ENCODE results near the gene MAPKAPK2.
A peak's percentile ranks its signal among the peaks of the same experiment; 100 is the strongest.

Gene MAPKAPK2

DNA sequence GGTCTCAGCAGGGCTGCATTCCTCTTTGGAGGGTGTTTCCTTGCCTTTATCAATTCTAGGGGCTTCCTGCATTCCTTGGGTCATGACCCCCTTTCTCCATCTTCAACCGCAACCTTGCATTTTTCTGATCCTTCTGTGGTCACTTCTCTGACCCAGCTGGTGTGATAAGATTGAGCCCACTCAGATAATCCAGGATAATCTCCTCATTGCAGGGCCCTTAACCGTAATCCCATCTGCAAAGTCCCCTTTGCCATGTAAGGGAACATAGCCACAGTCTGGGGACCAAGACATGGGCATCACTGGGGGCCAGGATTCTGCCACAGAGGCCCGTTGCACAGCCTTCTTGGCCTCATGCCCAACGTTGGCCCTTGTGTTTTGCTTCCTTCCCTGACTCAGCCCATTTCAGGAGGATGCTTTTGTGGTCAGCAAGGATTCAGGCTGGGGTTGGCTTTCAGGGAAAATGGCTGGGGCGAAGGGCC, 50.9 kb downstream of the MAPKAPK2 start:
- H3K36me3 ChIP-seq (ENCODE audit: insufficient read depth, low read length), result peaks cover 44% of the 10 kb centered on the region; the same call in 1 of the 2 replicates
- peak overlapping the region; percentile 13 for H3K9ac ChIP-seq (ENCODE audit: low read depth, low read length, poor library complexity, severe bottlenecking)
- no peaks in the 10 kb centered on the region for H3K27me3 ChIP-seq (ENCODE audit: insufficient read depth, low read length, poor library complexity, severe bottlenecking)

DNA sequence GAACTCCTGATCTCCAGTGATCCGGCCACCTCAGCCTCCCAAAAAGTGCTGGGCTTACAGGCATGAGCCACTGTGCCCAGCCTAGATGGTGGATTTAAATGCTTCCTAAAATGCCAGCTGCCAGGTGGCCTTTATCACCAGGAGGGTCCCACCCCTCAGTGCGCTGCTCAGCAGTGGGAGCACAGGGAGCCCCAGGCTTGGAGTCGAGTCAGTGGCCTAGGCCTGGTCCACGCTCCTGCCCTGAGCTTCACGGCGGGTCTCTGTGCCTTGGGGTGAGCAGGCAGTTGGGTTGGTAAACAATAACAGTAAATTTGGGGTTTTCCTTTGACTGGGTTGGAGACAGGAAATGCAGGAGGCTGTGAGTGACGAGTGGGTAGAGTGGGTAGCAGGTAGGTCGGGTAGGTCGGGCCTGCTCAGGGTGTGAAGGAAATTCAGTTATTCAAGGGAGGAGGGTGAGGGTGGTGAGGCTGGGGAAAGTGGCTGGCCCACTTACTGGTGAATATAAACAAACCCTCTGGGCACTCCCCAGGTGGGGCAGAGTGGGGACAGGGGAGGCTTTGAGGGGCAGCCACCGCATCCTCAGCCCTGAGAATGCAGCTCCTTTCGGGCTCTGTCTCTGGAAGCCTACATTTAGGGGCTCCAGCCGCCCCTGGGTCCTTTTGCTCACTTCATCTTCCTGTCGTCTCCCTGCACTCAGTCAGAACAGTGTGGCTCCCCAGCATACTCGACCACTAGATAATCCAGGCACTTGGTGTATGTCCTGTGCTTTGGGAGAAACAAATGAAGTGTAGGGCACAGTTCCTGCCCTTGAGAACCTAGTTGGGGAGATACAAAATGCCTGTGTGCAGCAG, 52.4 kb downstream of the MAPKAPK2 start:
- no peak overlapping the region for H3K4me3 ChIP-seq (ENCODE audit: low read length, poor library complexity, severe bottlenecking)
- H3K9ac ChIP-seq (ENCODE audit: low read depth, low read length, poor library complexity, severe bottlenecking), result peak overlapping the region; percentile 62
- peaks cover 5% of the 10 kb centered on the region; the same call in 1 of the 2 replicates for H3F3A ChIP-seq (ENCODE audit: low read depth)
- peaks cover 66% of the 10 kb centered on the region for H3K4me1 ChIP-seq (ENCODE audit: insufficient read depth, low read length, poor library complexity, severe bottlenecking)
- peaks cover 29% of the 10 kb centered on the region; the same call in 1 of the 2 replicates for H3K36me3 ChIP-seq (ENCODE audit: insufficient read depth, low read length)
- no peak for TF ChIP-seq EZH2phosphoT487 (IDR thresholded peaks at IDR 0.05; ENCODE audit: borderline replicate concordance)
- TF ChIP-seq, protein P1, sequence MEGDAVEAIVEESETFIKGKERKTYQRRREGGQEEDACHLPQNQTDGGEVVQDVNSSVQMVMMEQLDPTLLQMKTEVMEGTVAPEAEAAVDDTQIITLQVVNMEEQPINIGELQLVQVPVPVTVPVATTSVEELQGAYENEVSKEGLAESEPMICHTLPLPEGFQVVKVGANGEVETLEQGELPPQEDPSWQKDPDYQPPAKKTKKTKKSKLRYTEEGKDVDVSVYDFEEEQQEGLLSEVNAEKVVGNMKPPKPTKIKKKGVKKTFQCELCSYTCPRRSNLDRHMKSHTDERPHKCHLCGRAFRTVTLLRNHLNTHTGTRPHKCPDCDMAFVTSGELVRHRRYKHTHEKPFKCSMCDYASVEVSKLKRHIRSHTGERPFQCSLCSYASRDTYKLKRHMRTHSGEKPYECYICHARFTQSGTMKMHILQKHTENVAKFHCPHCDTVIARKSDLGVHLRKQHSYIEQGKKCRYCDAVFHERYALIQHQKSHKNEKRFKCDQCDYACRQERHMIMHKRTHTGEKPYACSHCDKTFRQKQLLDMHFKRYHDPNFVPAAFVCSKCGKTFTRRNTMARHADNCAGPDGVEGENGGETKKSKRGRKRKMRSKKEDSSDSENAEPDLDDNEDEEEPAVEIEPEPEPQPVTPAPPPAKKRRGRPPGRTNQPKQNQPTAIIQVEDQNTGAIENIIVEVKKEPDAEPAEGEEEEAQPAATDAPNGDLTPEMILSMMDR (conservative IDR thresholded peaks at IDR 0.05; ENCODE audit: low read length), result no peak
- H3K4me2 ChIP-seq (ENCODE audit: low read depth, low read length, poor library complexity, severe bottlenecking), result peak overlapping the region; percentile 5
- no peaks in the 10 kb centered on the region for H3K9me3 ChIP-seq (ENCODE audit: insufficient read depth, low read depth, low read length)
- no peaks in the 10 kb centered on the region for H3K79me2 ChIP-seq (ENCODE audit: insufficient read depth, low read length)
- no peaks in the 10 kb centered on the region for H3K9me2 ChIP-seq (replicated peaks; ENCODE audit: low read depth, low read length)
- no peaks in the 10 kb centered on the region for H3K27me3 ChIP-seq (ENCODE audit: insufficient read depth, low read length, poor library complexity, severe bottlenecking)
- no peaks in the 10 kb centered on the region for H4K20me1 ChIP-seq (ENCODE audit: insufficient read depth, low read length, poor library complexity, severe bottlenecking)
- no peak overlapping the region for H2AFZ ChIP-seq (ENCODE audit: low read length)

More for the DNA sequence above, 50.9 kb downstream of the MAPKAPK2 start:
- no peak overlapping the region for H2AFZ ChIP-seq (ENCODE audit: low read length)
- H4K20me1 ChIP-seq (ENCODE audit: insufficient read depth, low read length, poor library complexity, severe bottlenecking), result no peaks in the 10 kb centered on the region
- no peak for TF ChIP-seq EZH2phosphoT487 (IDR thresholded peaks at IDR 0.05; ENCODE audit: borderline replicate concordance)
- TF ChIP-seq, protein P1 (conservative IDR thresholded peaks at IDR 0.05; ENCODE audit: low read length), result no peak
- peaks cover 5% of the 10 kb centered on the region; the same call in 1 of the 2 replicates for H3F3A ChIP-seq (ENCODE audit: low read depth)
- peaks cover 59% of the 10 kb centered on the region for H3K4me1 ChIP-seq (ENCODE audit: insufficient read depth, low read length, poor library complexity, severe bottlenecking)
- no peak overlapping the region for H3K4me3 ChIP-seq (ENCODE audit: low read length, poor library complexity, severe bottlenecking)
- H3K9me2 ChIP-seq (replicated peaks; ENCODE audit: low read depth, low read length), result no peaks in the 10 kb centered on the region
- H3K9me3 ChIP-seq (ENCODE audit: insufficient read depth, low read depth, low read length), result no peaks in the 10 kb centered on the region
- H3K79me2 ChIP-seq (ENCODE audit: insufficient read depth, low read length), result no peaks in the 10 kb centered on the region
- peak overlapping the region; percentile 9 for H3K4me2 ChIP-seq (ENCODE audit: low read depth, low read length, poor library complexity, severe bottlenecking)

DNA sequence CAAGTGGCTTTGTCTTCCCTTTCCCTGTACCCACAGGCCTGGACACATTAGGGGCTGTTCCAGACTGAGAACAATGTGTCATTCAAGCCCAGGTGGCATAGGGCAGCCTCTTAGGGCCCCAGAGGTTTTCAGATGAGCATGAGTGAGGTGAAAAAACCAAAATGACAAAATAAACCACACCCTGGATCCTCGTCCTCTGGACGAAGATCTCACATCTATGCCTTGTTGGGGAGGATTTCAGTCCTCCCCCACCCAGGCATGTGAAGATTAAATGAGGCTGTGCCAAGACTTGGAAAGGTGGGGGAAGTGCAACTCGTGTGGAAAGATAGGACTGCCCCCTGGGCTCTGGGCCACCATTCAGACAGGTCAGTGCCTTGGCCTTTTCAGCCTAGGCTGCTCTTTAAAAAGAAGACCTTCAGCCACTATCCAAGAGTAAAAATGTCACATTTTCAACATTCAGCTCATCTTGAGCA, 53.1 kb downstream of the MAPKAPK2 start:
- H3F3A ChIP-seq (ENCODE audit: low read depth), result peaks cover 5% of the 10 kb centered on the region; the same call in 1 of the 2 replicates
- no peak overlapping the region for H2AFZ ChIP-seq (ENCODE audit: low read length)
- TF ChIP-seq, protein P1 (conservative IDR thresholded peaks at IDR 0.05; ENCODE audit: low read length), result no peak
- TF ChIP-seq EZH2phosphoT487 (IDR thresholded peaks at IDR 0.05; ENCODE audit: borderline replicate concordance), result no peak
- H4K20me1 ChIP-seq (ENCODE audit: insufficient read depth, low read length, poor library complexity, severe bottlenecking), result no peaks in the 10 kb centered on the region
- no peaks in the 10 kb centered on the region for H3K9me3 ChIP-seq (ENCODE audit: insufficient read depth, low read depth, low read length)
- peak overlapping the region; percentile 62 for H3K9ac ChIP-seq (ENCODE audit: low read depth, low read length, poor library complexity, severe bottlenecking)
- no peak overlapping the region for H3K4me3 ChIP-seq (ENCODE audit: low read length, poor library complexity, severe bottlenecking)
- no peaks in the 10 kb centered on the region for H3K79me2 ChIP-seq (ENCODE audit: insufficient read depth, low read length)
- no peaks in the 10 kb centered on the region for H3K9me2 ChIP-seq (replicated peaks; ENCODE audit: low read depth, low read length)
- peak overlapping the region; percentile 5 for H3K4me2 ChIP-seq (ENCODE audit: low read depth, low read length, poor library complexity, severe bottlenecking)
- no peaks in the 10 kb centered on the region for H3K27me3 ChIP-seq (ENCODE audit: insufficient read depth, low read length, poor library complexity, severe bottlenecking)
- H3K36me3 ChIP-seq (ENCODE audit: insufficient read depth, low read length), result peaks cover 23% of the 10 kb centered on the region; the same call in 1 of the 2 replicates
- peaks cover 66% of the 10 kb centered on the region for H3K4me1 ChIP-seq (ENCODE audit: insufficient read depth, low read length, poor library complexity, severe bottlenecking)

All from Loucy (cell line).